Esophagus muscularis mucosa (tissue), 4 donors: ENCODE results near the gene XPO6. TPM values are rescaled to one million over a fixed set of nuclear protein-coding genes. Genes with fewer than 3 reads are reported as not detected.

ENCODE experiments used
- DNase-seq: peaks from one replicate; pipeline ENCODE4 v3.0.0-alpha.2; 2017; ENCODE audit errors: extremely low spot score
- H3K27ac ChIP-seq, 4 donors: fragments of 200-600 bp; sonication (generic); replicated peaks in 1 of 4; 1 replicate in 3 of 4; 2 replicates in 1 of 4; pipeline ENCODE4 v1.5.1; 2016 to 2019; ENCODE audit warnings: mild to moderate bottlenecking in 1 of 4
- H3K27me3 ChIP-seq, 4 donors: fragments of 200-600 bp; sonication (generic); one replicate each; pipeline versions ENCODE4 v1.5.1 to v1.6.0; 2016 to 2019
- H3K36me3 ChIP-seq, 4 donors: fragments of 200-600 bp; sonication (generic); one replicate each; pipeline ENCODE4 v1.5.1; 2016 to 2019
- H3K4me1 ChIP-seq, 4 donors: fragments of 200-600 bp; sonication (generic); one replicate each; pipeline ENCODE4 v1.5.1; 2016 to 2019
- H3K4me3 ChIP-seq, 4 donors: fragments of 200-600 bp; sonication (generic); 1 replicate in 2 of 4; 2 replicates in 2 of 4; pipeline ENCODE4 v1.5.1; 2016 to 2019; ENCODE audit warnings: mild to moderate bottlenecking in 4 of 4, moderate library complexity in 1 of 4
- H3K9me3 ChIP-seq, 4 donors: fragments of 200-600 bp; sonication (generic); 1 replicate in 3 of 4; 2 replicates in 1 of 4; pipeline ENCODE4 v1.5.1; 2016 to 2019
- EP300 ChIP-seq: sonication (generic); formaldehyde crosslinking; IDR thresholded peaks from one replicate; pipeline ENCODE4 v1.6.1; 2017; ENCODE audit warnings: antibody characterized with exemption
- POLR2A ChIP-seq: fragments of 450-650 bp; IDR thresholded peaks from one replicate; pipeline ENCODE4 v1.6.1; 2017; ENCODE audit warnings: antibody characterized with exemption, moderate library complexity, mild to moderate bottlenecking, low read depth
- POLR2AphosphoS5 ChIP-seq, 2 donors: sonication (generic); formaldehyde crosslinking; IDR thresholded peaks; one replicate each; pipeline ENCODE4 v1.6.1; 2017; ENCODE audit warnings: antibody characterized with exemption in 2 of 2
- WGBS: methylation state at CpG from one replicate; pipeline ENCODE4 v1.1.5; 2018; 5-methylcytosine and 5-hydroxymethylcytosine counted together
- intact Hi-C: fragments of 100-400 bp; cut with DNase I; formaldehyde crosslinking; loops from one replicate; pipeline ENCODE4 v1.15.1; 2023
- total RNA-seq, 4 donors: library from RNA; depleted of rRNA; stranded (reverse); fragments of >200 nt; gene quantifications; one replicate each; pipeline versions ENCODE4 v1.1.0 to v1.2.1, GENCODE V29; 2016
- TF ChIP-seq, protein P1 (sequence below), 3 experiments: fragments of 200-600 bp in 2 of 3; fragments of 450-650 bp in 1 of 3; sonication (generic) in 2 of 3; IDR thresholded peaks; one replicate each; pipeline ENCODE4 v1.5.1; 2017 to 2019; ENCODE audit warnings: antibody characterized with exemption in 3 of 3, mild to moderate bottlenecking in 2 of 3, moderate library complexity in 1 of 3

Gene XPO6
- total RNA-seq, 4 donors from 2014 or later: 39.0 to 68.3 (median 51.1) TPM

DNA sequence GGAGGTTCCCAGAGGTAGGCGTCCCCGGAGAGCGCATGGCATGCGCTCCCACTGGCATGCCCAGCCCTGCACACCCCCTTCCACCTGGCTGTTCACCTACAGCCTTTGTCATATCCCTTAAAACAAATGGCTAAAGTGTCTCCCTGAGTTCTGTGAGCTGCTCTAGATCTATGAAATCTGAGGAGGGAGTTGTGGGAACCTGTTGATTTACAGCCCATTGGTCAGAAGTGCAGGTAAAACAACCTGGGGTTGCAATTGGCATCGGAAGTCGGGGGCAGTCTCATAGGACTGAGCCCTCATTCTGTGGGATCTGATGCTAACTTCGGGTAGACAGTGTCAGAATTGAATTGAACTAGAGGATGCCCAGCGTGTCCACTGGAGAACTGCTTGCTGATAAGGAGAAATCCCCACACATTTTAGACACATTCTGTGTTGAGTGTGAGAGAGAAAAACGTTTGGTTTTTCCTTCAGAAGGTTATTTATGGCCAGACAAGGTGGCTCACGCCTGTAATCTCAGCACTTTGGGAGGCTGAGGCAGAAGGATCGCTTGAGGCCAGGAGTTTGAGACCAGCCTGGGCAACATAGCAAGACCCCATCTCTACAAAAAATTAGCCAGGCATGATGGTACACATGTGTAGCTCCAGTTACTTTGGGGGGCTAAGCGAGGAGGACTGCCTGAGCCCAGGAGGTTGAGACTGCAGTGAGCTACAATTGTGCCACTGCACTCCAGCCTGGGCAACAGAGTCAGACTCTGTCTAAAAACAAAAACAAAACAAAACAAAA lies 126.2 kb downstream of the XPO6 start:
- TF ChIP-seq, protein P1, sequence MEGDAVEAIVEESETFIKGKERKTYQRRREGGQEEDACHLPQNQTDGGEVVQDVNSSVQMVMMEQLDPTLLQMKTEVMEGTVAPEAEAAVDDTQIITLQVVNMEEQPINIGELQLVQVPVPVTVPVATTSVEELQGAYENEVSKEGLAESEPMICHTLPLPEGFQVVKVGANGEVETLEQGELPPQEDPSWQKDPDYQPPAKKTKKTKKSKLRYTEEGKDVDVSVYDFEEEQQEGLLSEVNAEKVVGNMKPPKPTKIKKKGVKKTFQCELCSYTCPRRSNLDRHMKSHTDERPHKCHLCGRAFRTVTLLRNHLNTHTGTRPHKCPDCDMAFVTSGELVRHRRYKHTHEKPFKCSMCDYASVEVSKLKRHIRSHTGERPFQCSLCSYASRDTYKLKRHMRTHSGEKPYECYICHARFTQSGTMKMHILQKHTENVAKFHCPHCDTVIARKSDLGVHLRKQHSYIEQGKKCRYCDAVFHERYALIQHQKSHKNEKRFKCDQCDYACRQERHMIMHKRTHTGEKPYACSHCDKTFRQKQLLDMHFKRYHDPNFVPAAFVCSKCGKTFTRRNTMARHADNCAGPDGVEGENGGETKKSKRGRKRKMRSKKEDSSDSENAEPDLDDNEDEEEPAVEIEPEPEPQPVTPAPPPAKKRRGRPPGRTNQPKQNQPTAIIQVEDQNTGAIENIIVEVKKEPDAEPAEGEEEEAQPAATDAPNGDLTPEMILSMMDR (IDR thresholded peaks at IDR 0.05): no peak
- no peak for TF ChIP-seq POLR2A
- TF ChIP-seq EP300: no peak
- no peak for TF ChIP-seq POLR2AphosphoS5 (IDR thresholded peaks at IDR 0.05)
- Histone ChIP-seq H3K9me3 (no peaks in the 10 kb centered on the region), H3K27me3 (no peaks in the 10 kb centered on the region), H3K36me3 (no peaks in the 10 kb centered on the region), H3K27ac (no peak overlapping the region), H3K4me1 (no peaks in the 10 kb centered on the region), H3K4me3 (no peak overlapping the region)
- no peak for DNase-seq
- 81% methylated on average over 12 of the region's 12 CpGs for WGBS
- intact Hi-C loops: no loop called here

GRCh38 chr16:28084209-28084608 lies 127.6 kb downstream of the XPO6 start:
- intact Hi-C loops: no loop called here
- WGBS: 90% methylated on average over 6 of the region's 6 CpGs

GRCh38 chr16:28082624-28083023 lies 129.1 kb downstream of the XPO6 start:
- Histone ChIP-seq H3K4me3 (no peak overlapping the region), H3K36me3 (no peaks in the 10 kb centered on the region), H3K4me1 (no peaks in the 10 kb centered on the region), H3K27ac (peak overlapping the region in 1 of 4 donors; percentile 33), H3K9me3 (no peaks in the 10 kb centered on the region), H3K27me3 (no peaks in the 10 kb centered on the region)
- no peak for DNase-seq
- WGBS: 60% methylated on average over 13 of the region's 13 CpGs
- intact Hi-C loops: no loop called here
- TF ChIP-seq POLR2A: no peak
- TF ChIP-seq, protein P1 (IDR thresholded peaks at IDR 0.05): no peak
- TF ChIP-seq EP300: no peak
- no peak for TF ChIP-seq POLR2AphosphoS5 (IDR thresholded peaks at IDR 0.05)

More at GRCh38 chr16:28084209-28084608, 127.6 kb downstream of the XPO6 start:
- Histone ChIP-seq H3K36me3 (no peaks in the 10 kb centered on the region), H3K27ac (no peak overlapping the region), H3K9me3 (no peaks in the 10 kb centered on the region), H3K27me3 (no peaks in the 10 kb centered on the region), H3K4me1 (no peaks in the 10 kb centered on the region), H3K4me3 (no peak overlapping the region)
- no peak for TF ChIP-seq POLR2AphosphoS5 (IDR thresholded peaks at IDR 0.05)
- no peak for TF ChIP-seq POLR2A
- no peak for TF ChIP-seq EP300
- TF ChIP-seq, protein P1 (IDR thresholded peaks at IDR 0.05): no peak
- no peak for DNase-seq

DNA sequence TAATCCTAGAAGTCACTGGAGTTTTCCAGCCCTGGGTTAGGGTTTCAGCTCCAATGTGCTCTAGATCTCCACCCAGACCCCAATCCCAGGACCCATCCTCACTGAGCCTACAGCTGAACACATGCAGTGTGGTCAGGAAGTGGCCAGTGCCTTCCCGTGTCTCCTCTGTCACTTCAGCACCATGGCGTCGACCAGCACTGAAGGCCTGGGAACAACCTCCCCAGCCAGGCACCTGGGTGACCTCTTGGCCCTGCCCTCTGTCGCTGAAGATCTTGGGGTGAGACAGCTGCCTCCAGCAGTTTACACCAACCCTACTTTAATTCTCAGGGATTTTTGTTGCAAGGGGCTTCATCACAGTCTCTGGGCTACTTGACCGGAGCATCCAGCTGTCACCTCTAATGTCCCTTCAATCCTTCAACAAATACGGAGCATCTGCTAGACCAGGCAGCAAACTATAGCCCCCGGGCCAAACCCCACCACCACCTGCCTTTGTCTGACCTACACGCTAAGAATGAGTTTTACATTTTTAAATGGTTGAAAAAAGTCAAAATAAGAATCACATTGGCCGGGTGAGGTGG lies 130.3 kb downstream of the XPO6 start:
- DNase-seq: no peak
- Histone ChIP-seq H3K4me1 (no peaks in the 10 kb centered on the region), H3K4me3 (no peak overlapping the region), H3K9me3 (no peaks in the 10 kb centered on the region), H3K36me3 (no peaks in the 10 kb centered on the region), H3K27ac (no peak overlapping the region), H3K27me3 (no peaks in the 10 kb centered on the region)
- WGBS: 77% methylated on average over 9 of the region's 9 CpGs
- intact Hi-C loops: no loop called here
- TF ChIP-seq POLR2A: no peak
- TF ChIP-seq POLR2AphosphoS5 (IDR thresholded peaks at IDR 0.05): no peak
- TF ChIP-seq, protein P1 (IDR thresholded peaks at IDR 0.05): no peak
- TF ChIP-seq EP300: no peak
